SU-DHL-6 (cell line): ENCODE data around the gene MBOAT1.

ENCODE experiments used
- H2AFZ ChIP-seq: fragments of 200-600 bp; sonication (generic); 2 replicates; pipeline ENCODE4 v1.6.1; 2014; ENCODE audit warnings: low read depth, mild to moderate bottlenecking, moderate library complexity, mixed read lengths, antibody characterized with exemption, low read length; ENCODE audit not compliant: severe bottlenecking
- H3F3A ChIP-seq: fragments of 200-600 bp; shearing (Covaris generic); 2 replicates; pipeline ENCODE4 v1.6.0; 2016; ENCODE audit warnings: antibody characterized with exemption, mild to moderate bottlenecking; ENCODE audit not compliant: insufficient read depth
- H3K27ac ChIP-seq: fragments of 200-600 bp; sonication (generic); 2 replicates; pipeline ENCODE4 v1.5.1; 2016; ENCODE audit warnings: low read depth, mild to moderate bottlenecking, low read length, moderate library complexity, mixed read lengths
- H3K27me3 ChIP-seq: fragments of 200-600 bp; sonication (generic), shearing (Covaris generic); 2 replicates; pipeline ENCODE4 v1.6.0; 2014; ENCODE audit warnings: mild to moderate bottlenecking, low read length
- H3K36me3 ChIP-seq: fragments of 200-600 bp; sonication (generic); 2 replicates; pipeline ENCODE4 v1.6.1; 2014; ENCODE audit warnings: mild to moderate bottlenecking, low read length, mixed read lengths
- H3K4me2 ChIP-seq: fragments of 300-600, 200-600 bp; shearing (Covaris generic), sonication (generic); 2 replicates; pipeline ENCODE4 v1.6.0; 2014; ENCODE audit warnings: low read length, low read depth, mild to moderate bottlenecking; ENCODE audit not compliant: poor library complexity, severe bottlenecking
- H3K4me3 ChIP-seq: fragments of 200-600 bp; sonication (generic); 2 replicates; pipeline ENCODE4 v1.5.1; 2014; ENCODE audit warnings: antibody characterized with exemption, low read length, mild to moderate bottlenecking, mixed read lengths; ENCODE audit not compliant: insufficient read depth, poor library complexity, severe bottlenecking
- H3K79me2 ChIP-seq: fragments of 200-600 bp; sonication (generic); 2 replicates; pipeline ENCODE4 v1.6.1; 2014; ENCODE audit warnings: mild to moderate bottlenecking, low read length, moderate library complexity; ENCODE audit not compliant: insufficient read depth
- H3K9ac ChIP-seq: fragments of 200-600 bp; sonication (generic); 2 replicates; pipeline ENCODE4 v1.7.0; 2014; ENCODE audit warnings: mild to moderate bottlenecking, low read length
- H3K9me2 ChIP-seq: fragments of 200-600 bp; sonication (generic); replicated peaks from 2 replicates; pipeline ENCODE4 v1.6.1; 2014; ENCODE audit warnings: low read length; ENCODE audit not compliant: insufficient read depth
- H3K9me3 ChIP-seq: fragments of 200-600 bp; sonication (generic); 2 replicates; pipeline ENCODE4 v1.6.1; 2014; ENCODE audit warnings: low read length, mixed read lengths; ENCODE audit not compliant: insufficient read depth
- H4K20me1 ChIP-seq: fragments of 200-600 bp; sonication (generic); 2 replicates; pipeline ENCODE4 v1.6.1; 2014; ENCODE audit warnings: low read depth, mild to moderate bottlenecking, antibody characterized with exemption, low read length, moderate library complexity, mixed read lengths
- EZH2phosphoT487 ChIP-seq: fragments of 200-600 bp; sonication (generic), shearing (Covaris generic); conservative IDR thresholded peaks from 2 replicates; pipeline ENCODE4 v1.6.1; 2018; ENCODE audit warnings: mild to moderate bottlenecking, antibody characterized with exemption, low read length, moderate library complexity, mixed read lengths
- TF ChIP-seq, protein P1 (sequence below): fragments of 200-600 bp; sonication (generic); IDR thresholded peaks from one replicate; pipeline ENCODE4 v1.5.1; 2017; ENCODE audit warnings: antibody characterized with exemption, mild to moderate bottlenecking, low read length, moderate library complexity; ENCODE audit not compliant: insufficient read depth, poor library complexity, severe bottlenecking

The MBOAT1 gene

DNA sequence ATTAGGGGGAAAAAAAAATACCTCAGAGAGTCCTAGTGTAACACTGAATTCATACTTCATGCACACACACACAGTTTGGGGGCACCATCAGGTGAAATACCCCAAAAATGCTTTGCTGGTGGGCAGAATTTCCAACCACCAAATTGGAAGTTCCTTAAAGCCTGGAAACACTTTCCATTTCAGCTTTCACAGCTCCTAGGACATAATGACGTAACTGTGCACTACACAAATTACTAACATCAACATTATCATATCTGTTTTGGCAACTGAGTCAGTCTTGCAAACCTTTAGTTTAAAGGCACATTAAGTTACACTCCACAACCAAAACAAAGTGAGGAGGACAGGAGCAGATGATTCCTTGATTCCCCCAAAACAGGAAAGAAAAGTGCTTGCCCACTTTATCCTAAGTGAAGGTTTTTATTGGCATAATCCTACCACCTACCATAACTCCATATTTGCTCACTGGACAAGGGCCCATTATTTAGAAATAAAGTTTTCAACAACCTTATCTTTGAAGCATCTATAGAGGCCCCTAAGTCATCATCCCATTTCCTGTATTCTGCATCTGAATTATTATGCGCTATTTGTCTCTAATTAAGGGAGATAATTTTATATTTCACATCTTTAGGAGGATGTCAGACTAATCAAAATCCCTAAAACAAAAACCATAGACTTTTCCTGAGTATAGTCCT is 3.4 kb downstream of the MBOAT1 start:
- no peak for TF ChIP-seq EZH2phosphoT487
- TF ChIP-seq, protein P1, sequence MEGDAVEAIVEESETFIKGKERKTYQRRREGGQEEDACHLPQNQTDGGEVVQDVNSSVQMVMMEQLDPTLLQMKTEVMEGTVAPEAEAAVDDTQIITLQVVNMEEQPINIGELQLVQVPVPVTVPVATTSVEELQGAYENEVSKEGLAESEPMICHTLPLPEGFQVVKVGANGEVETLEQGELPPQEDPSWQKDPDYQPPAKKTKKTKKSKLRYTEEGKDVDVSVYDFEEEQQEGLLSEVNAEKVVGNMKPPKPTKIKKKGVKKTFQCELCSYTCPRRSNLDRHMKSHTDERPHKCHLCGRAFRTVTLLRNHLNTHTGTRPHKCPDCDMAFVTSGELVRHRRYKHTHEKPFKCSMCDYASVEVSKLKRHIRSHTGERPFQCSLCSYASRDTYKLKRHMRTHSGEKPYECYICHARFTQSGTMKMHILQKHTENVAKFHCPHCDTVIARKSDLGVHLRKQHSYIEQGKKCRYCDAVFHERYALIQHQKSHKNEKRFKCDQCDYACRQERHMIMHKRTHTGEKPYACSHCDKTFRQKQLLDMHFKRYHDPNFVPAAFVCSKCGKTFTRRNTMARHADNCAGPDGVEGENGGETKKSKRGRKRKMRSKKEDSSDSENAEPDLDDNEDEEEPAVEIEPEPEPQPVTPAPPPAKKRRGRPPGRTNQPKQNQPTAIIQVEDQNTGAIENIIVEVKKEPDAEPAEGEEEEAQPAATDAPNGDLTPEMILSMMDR, result no peak
- Histone ChIP-seq H2AFZ (no peak overlapping the region), H3K9me3 (no peaks in the 10 kb centered on the region), H3K9ac (no peak overlapping the region), H3K9me2 (no peaks in the 10 kb centered on the region), H3K27me3 (no peaks in the 10 kb centered on the region), H3K4me3 (no peak overlapping the region), H3F3A (no peaks in the 10 kb centered on the region), H3K79me2 (no peaks in the 10 kb centered on the region), H3K27ac (no peak overlapping the region), H4K20me1 (no peaks in the 10 kb centered on the region), H3K4me2 (no peak overlapping the region), H3K36me3 (no peaks in the 10 kb centered on the region)

DNA sequence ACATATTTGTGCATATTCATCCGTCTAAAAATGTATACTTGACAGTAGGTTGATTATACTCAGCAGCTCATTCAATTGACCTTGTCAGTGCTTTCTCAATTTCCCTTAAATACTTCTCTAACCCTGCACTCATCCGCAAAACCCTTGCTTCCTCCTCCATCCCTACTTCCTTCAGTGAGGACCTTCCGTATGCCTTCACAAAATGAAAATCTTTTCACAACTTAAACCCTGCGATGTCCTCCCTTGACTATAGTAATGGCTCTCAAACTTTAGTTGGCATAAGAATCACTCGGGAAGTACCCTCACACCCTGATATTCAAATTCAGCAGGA is 5.2 kb downstream of the MBOAT1 start:
- no peak overlapping the region for H3K9ac ChIP-seq
- TF ChIP-seq EZH2phosphoT487, result no peak
- TF ChIP-seq, protein P1, result no peak
- no peaks in the 10 kb centered on the region for H3K9me2 ChIP-seq
- no peak overlapping the region for H3K4me2 ChIP-seq
- no peaks in the 10 kb centered on the region for H3K36me3 ChIP-seq
- H2AFZ ChIP-seq, result no peak overlapping the region
- no peaks in the 10 kb centered on the region for H4K20me1 ChIP-seq
- no peaks in the 10 kb centered on the region for H3K27me3 ChIP-seq
- no peaks in the 10 kb centered on the region for H3F3A ChIP-seq
- H3K9me3 ChIP-seq, result no peaks in the 10 kb centered on the region
- H3K27ac ChIP-seq, result no peak overlapping the region
- H3K79me2 ChIP-seq, result no peaks in the 10 kb centered on the region
- H3K4me3 ChIP-seq, result no peak overlapping the region

DNA sequence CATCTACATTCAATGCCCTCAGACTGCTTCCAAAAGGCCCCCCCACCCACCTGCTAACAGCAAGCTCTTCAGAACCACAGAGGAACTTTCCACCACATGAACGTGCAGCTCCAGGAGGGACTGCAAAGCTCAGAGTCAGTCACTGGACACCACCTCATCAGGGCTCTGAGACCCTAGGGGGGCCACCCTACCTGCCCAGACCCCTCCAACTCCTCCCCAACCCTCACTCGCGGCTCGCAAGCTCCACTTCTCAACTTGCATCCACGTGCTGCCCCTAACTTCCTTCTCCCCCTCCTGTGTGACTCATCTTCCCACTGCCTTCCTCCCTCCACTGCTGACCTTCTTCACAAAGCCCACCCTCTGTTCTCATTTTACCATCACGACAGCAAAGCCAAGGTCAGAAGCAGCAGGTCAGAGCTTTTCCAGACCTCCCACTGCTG is 6.5 kb downstream of the MBOAT1 start:
- Histone ChIP-seq H4K20me1 (no peaks in the 10 kb centered on the region), H3K36me3 (no peaks in the 10 kb centered on the region), H3K9ac (no peak overlapping the region), H3K79me2 (no peaks in the 10 kb centered on the region), H3K27me3 (no peaks in the 10 kb centered on the region), H3K27ac (no peak overlapping the region), H3K9me2 (no peaks in the 10 kb centered on the region), H2AFZ (no peak overlapping the region), H3F3A (no peaks in the 10 kb centered on the region), H3K4me2 (no peak overlapping the region), H3K9me3 (no peaks in the 10 kb centered on the region), H3K4me3 (no peak overlapping the region)
- TF ChIP-seq, protein P1, result no peak
- no peak for TF ChIP-seq EZH2phosphoT487
